Activated CD8-positive, alpha-beta T cell treated with anti-CD3 and anti-CD28 coated beads for 36 hours (primary cell): ENCODE results near the gene ZP3. TPM values are rescaled to one million over a fixed set of nuclear protein-coding genes. Genes with fewer than 3 reads are reported as not detected.
"Not testable (repeated sequence)": the region's sequence is repeated elsewhere in the genome, so short reads cannot be mapped to it uniquely, and the experiment has no call there.

ENCODE experiments used
- ATAC-seq: fragments of 200-7000 bp; cut with Tn5 transposase; one replicate; pipeline ENCODE4 v1.10.0; 2021; ENCODE audit warnings: mild to moderate bottlenecking, moderate library complexity
- CTCF ChIA-PET: fragments of 350-600 bp; sonication (Branson Sonifier 250); formaldehyde crosslinking; loops from one replicate; lab custom pipeline; 2021; ENCODE audit warnings: antibody characterized with exemption; lab: Charles Lee
- POLR2A ChIA-PET: fragments of 350-600 bp; sonication (Branson Sonifier 250); formaldehyde crosslinking; loops from one replicate; lab custom pipeline; 2021; ENCODE audit warnings: antibody characterized with exemption; lab: Charles Lee
- DNase-seq: peaks from one replicate; pipeline ENCODE4 v3.0.0-alpha.2; 2020
- H3K27ac Mint-ChIP-seq: one replicate; pipeline ENCODE4 v1.8.0; 2021; ENCODE audit warnings: mild to moderate bottlenecking, mixed read lengths
- H3K27me3 Mint-ChIP-seq: one replicate; pipeline ENCODE4 v1.8.0; 2021; ENCODE audit warnings: mixed read lengths
- H3K36me3 Mint-ChIP-seq: one replicate; pipeline ENCODE4 v1.8.0; 2021; ENCODE audit warnings: low read depth, mixed read lengths
- H3K4me1 Mint-ChIP-seq: one replicate; pipeline ENCODE4 v1.8.0; 2021; ENCODE audit warnings: low read depth, mixed read lengths
- H3K4me3 Mint-ChIP-seq: one replicate; pipeline ENCODE4 v1.8.0; 2021; ENCODE audit warnings: mild to moderate bottlenecking, moderate library complexity, mixed read lengths
- H3K9me3 Mint-ChIP-seq: one replicate; pipeline ENCODE4 v1.8.0; 2021; ENCODE audit warnings: mixed read lengths
- intact Hi-C: fragments of 100-400 bp; cut with micrococcal nuclease; formaldehyde crosslinking; loops from one replicate; pipeline ENCODE4 v1.10.0; 2022
- total RNA-seq, 2 experiments: library from RNA; stranded (reverse); gene quantifications; one replicate each; pipeline ENCODE4 v1.2.3, GENCODE V29; 2021

ZP3 gene
- total RNA-seq, 2 experiments from 2014 or later, result 12.2 to 13.4 TPM

- intact Hi-C loops, H3K4me1 Mint-ChIP-seq, H3K9me3 Mint-ChIP-seq, CTCF ChIA-PET, H3K27me3 Mint-ChIP-seq, POLR2A ChIA-PET, H3K36me3 Mint-ChIP-seq: not testable (repeated sequence)
- peak overlapping the region; percentile 33 for H3K4me3 Mint-ChIP-seq
- ATAC-seq (peak; percentile 97), DNase-seq (peak; percentile 76)
- H3K27ac Mint-ChIP-seq, result peak overlapping the region; percentile 87
Observed at GRCh38 chr7:76486618-76487017, 61.9 kb downstream of the ZP3 start.

- CTCF ChIA-PET, intact Hi-C loops, H3K4me1 Mint-ChIP-seq, POLR2A ChIA-PET, H3K36me3 Mint-ChIP-seq, H3K4me3 Mint-ChIP-seq, H3K9me3 Mint-ChIP-seq, H3K27ac Mint-ChIP-seq, ATAC-seq, H3K27me3 Mint-ChIP-seq, DNase-seq: not testable (repeated sequence)
Observed at GRCh38 chr7:76487969-76488368, 63.2 kb downstream of the ZP3 start.

Other genes starting within 250 kb of the ZP3 start
- gene SRRM3, start 223.1 kb upstream of the ZP3 start, total RNA-seq, result not detected
- gene HSPB1, start 122.3 kb upstream of the ZP3 start, total RNA-seq, result 100 to 1,000 TPM; 104 to 109 TPM
- gene YWHAG, start 66.0 kb upstream of the ZP3 start, total RNA-seq, result 100 to 1,000 TPM; 138 to 143 TPM
- gene SSC4D, start 15.3 kb upstream of the ZP3 start, total RNA-seq, result under 1 TPM; 0.67 to 0.68 TPM
- 10 to 100 TPM; 20.5 to 20.8 TPM for gene DTX2, start 36.8 kb downstream of the ZP3 start, total RNA-seq
- gene UPK3B, start 85.6 kb downstream of the ZP3 start, total RNA-seq, result under 1 TPM in 1 of 2 experiments, not detected in 1; 0.40 TPM
- under 1 TPM; 0.20 to 0.23 TPM for gene SPDYE16, start 118.3 kb downstream of the ZP3 start, total RNA-seq
- 10 to 100 TPM; 14.3 to 16.3 TPM for gene POMZP3, start 202.3 kb downstream of the ZP3 start, total RNA-seq